GM21786 (cell line): ENCODE results near the gene PTPRO.

Experiments used
- ATAC-seq: cut with Tn5 transposase; IDR thresholded peaks from one replicate; pipeline ENCODE4 v1.9.1; 2021; ENCODE audit not compliant: unreplicated experiment

PTPRO gene

DNA sequence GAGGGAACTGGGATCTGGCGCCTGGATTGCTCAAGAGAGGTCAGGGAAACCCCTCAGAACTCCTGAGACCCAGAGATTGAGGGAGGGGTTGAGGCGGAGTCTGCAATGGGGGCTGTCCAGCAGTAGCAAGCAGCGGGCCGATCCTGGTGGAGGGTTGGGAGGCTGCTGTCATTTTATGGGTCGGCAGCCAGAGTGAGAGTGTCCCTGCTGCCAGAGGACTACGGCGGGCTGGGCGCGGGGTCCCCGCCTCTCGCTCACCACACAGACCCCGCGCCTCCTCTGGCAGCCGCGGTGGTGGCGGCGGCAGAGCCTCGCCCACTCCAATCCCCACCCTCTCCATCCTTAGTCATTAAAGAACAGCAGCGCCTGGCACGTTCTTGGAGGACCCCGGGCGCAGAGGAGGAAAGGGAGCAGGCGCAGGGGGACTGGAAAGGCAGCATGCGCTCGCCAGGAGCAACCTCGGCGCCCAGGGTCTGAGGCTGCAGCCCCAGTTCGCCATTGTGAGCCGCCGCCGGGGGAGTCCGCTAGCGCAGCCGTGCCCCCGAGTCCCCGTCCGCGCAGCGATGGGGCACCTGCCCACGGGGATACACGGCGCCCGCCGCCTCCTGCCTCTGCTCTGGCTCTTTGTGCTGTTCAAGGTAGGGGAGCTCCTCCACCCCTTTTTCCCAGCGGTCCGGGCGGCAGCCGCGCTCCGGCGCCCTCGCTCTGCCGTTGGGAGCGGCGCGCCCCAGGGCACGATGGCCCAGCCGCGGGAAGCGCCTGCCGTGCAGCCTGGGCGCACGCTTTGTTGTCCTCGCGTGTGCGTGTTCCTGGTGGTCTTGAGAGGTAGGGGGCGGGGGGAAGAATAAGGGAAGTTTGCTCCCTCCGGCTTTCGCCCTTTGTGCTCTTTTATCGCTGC, at the start of gene PTPRO:
PTPRO (plus strand) TSS at position 345 of the 898 bp plus-strand sequence.
- ATAC-seq = no peak

GRCh38 chr12:15273896-15274295, 48.4 kb upstream of the PTPRO start:
- ATAC-seq = no peak

DNA sequence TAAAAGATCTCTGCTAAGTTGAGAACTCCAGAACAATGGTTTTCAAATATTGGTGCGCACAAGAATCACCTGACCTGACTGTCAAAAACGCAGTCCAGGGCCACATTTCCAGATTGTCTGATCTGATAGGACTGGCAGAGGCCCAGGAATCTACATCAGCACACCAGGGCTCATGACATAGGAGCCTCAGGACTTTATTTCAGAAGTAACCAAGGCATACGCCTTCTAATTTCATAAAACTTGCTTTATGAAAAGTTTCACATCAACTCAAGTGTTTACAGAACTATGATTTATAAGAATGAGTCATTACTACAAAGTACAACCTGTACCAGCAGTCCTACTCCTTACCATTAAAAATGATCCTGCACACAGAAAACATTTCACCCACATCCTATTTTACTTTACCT, 47.7 kb upstream of the PTPRO start:
- no peak for ATAC-seq

- no peak for ATAC-seq
These were observed 46.1 kb upstream of the PTPRO start for GRCh38 chr12:15276088-15276698.

DNA sequence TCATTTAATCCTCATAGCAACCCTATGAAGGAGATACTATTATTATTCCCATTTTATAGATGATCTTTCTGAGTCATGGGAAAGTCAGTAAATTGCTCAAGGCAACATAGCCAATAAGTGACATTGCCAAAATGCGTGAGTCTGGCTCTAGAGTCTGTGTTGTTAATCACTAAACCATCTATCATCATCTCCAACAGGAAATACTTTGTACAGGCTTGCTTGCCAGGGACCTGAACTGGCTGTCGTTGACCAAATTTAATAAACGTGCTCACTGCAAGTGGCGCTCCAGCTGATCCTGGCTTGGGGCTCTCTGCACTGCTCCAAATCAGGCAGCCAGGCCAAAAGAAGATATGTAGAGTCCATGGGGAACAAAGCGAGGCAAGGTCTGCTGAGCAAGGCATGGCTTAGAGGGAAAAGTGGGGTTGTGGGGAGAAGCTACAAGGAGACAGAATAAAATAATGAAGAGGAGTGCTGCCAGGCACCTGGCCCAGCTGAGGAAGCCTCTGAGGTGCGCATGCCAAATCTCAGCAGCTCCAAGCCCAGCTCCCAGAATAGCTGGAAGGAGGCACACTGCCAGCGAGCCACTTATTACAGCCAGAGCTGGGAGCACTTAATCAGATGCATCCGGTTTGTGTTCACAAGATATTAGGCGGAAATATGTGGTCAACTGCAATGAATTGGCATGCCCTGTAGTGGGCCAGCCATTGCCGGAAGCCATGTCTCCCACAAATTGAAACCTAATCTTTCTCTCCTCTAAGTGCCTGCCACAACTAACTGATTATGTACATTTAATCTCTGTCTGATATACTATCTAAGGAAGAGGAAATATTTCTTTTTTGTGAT, 43.3 kb upstream of the PTPRO start:
- ATAC-seq = peak; percentile 50

GRCh38 chr12:15280930-15281329, 41.4 kb upstream of the PTPRO start:
- no peak for ATAC-seq

- ATAC-seq = no peak
These were observed 33.1 kb upstream of the PTPRO start for GRCh38 chr12:15289192-15289591.

DNA sequence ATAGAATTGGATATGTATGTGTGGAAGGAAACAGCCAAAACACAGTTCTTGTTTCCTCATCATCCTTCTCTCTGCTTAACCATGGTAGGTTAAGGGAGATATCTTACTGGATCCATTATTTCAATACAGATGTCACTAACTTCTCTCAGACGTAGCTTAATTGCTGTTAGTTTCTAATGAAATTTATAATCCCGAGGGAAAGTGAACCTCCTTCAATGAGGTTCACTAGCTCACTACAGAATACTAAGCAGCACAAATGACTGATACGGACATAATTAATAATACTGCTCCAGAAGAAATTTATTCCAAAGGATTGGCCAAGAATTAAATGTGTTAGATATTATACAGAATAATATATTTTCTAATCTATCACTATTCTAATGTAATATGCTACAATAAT, 28.6 kb upstream of the PTPRO start:
- no peak for ATAC-seq

DNA sequence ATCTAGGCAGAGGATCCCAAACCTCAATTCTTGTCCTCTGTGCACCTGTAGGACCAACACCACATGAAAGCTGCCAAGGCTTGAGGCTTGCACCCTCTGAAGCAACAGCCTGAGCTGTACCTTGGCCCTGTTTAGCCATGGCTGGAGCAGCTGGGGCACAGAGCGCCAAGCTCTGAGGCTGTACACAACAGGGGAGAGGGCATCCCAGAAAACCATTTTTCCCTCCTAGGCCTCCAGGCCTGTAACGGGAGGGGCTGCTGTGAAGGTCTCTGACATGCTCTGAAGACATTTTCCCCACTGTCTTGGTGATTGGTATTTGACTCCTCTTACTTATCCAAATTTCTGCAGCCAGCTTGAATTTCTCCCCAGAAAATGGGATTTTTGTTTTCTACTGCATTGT, 22.4 kb upstream of the PTPRO start:
- ATAC-seq = no peak

GRCh38 chr12:15304296-15304695, 18.0 kb upstream of the PTPRO start:
- no peak for ATAC-seq

DNA sequence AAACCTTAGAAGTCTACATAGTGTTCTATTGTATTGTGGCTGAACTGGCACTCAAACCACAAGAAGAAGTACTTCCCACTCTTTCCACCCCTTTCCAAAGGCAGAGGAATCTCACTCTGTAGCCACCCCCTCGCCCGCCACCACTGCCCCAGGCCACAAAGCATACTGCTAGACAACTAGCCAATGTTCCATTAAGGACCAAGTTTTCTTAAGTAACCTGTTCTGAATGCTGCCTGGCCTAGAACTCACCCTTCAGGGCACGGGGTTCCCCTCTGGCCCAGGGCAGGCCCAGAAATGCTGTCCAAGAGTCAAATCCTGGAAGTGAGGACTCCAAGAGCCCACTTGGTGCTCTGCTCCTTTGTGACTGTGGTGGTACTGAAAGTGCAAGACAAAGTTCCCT, 15.7 kb upstream of the PTPRO start:
- no peak for ATAC-seq

DNA sequence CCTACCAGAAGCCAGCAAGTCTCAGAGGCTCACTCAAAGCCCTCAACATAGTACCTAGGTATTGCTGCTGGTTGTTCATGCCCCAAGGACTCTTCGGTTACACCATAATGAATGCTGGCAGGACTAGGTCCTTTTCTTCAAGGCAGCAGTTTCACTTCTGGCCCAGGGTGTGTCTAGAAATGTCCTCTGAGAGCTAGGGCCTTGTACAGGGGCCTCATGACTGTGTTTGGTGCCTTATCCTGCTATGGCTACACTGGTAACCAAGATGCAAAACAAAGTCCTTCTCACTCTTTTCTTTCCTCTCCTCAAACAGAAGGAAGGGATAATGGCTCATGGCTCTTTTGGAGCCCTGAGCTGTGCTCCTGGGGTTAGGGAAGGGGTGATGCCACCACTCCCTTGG, 15.2 kb upstream of the PTPRO start:
- ATAC-seq = no peak

DNA sequence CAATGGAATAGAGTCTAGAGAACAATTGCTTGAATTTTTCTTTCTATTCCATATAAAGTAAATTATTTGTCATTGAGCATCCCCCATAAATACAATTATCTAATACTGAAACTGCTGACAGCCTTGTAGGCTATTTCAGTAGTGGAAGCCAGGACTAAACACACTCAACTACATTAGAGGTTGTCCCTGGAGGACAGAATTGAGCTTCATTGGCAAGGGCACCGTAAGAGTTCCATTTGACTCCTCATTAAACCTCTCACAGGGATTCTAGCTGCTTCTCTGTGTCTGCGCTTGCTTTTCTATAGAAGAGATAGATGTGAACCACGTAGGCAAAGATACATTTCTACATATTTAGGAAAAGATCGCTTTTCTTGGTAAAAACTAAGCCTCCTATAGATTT, 3.5 kb upstream of the PTPRO start:
- no peak for ATAC-seq

DNA sequence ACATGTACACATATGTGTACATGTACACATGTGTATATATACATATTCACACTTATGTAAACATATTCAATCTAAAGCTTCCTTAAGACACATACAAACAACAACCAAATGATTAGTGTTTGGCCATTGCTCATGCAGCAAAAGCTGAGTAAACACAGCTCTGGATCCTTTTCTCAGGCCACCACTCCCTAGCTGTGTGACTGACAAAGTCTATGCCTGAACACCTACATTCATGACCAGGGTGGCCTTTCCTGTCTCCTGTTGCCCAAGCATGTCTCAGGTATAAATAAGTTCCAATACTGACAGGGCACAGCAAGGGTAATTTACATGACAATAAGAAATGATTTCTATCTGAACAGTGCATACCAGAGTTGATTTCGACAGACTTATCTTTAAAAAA, 1.4 kb upstream of the PTPRO start:
- no peak for ATAC-seq

GRCh38 chr12:15323480-15323879, 1.2 kb downstream of the PTPRO start:
- no peak for ATAC-seq

DNA sequence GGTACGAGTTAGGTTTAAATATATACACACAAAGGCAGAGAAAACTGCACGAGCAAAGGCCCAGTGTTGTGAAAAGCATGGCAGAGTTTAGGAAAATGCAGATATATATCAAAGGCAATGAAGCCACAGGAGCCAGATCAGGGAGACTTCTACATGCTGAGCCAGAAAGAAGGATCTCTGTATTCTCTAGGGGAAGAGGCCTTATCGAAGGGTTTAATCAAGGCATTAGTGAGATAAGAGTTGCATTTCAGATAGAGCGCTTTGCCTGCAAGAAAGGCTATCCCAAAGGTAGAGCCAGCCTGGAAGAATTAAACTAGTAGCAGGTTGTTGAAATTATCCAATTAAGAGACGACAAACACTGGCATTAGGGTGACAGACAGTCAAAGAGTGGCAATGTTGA, 7.6 kb downstream of the PTPRO start:
- ATAC-seq = no peak

GRCh38 chr12:15334225-15334624, 11.9 kb downstream of the PTPRO start:
- no peak for ATAC-seq

- ATAC-seq = no peak
These were observed 13.7 kb downstream of the PTPRO start for GRCh38 chr12:15335959-15336358.

DNA sequence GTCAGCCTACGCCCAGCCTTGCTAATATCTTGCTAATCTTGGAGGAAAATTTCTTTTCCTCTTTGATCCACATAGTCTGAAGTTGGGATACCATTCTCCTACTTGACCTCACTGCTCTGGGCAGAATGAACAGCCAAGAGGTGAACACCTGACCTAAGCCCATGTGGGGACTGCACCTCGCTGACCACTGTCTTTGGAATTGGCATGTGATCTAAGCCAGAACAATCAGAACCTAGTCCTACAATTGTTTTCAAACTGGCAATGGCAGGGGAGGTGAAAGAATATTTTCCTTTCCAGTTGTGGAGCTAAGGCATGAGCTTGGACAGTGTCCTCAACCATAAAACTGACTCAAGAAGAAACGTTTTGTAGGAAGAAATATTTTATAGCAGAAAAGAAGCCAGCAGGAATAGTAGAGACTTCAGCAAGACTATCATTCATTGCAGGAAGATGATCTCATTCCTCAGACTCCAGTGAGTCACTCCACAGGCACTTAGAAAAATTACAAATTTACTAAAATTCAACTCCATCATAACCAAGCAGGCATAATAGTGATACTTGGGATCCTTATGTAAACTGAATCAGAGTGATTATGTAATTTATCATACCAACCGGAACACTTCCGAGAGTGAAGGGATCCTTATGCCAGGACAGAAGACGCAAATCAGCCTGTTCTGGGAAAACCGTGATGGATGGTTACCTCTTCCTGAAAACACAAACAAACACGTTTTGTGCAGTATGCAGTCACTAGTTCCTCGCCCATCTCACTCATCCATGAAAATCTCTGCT, 14.7 kb downstream of the PTPRO start:
- no peak for ATAC-seq

DNA sequence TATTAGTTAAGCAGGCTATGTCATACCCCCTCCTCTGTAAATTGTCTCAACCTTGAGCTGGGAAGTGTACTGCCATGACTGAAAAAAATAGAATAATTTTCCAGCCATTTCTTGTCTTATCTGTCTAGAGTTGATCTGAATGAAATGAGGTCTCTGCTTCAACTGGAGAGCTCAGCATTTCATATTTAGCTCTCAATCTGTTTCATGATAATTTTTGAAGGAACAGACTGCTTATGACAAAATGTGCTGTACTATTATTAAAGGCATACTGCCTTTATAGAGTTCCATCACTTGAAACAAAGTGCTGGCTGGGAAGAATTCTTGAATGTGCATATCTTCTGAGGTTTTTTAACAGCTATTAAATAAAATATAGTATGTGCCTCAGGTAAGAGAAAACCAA, 19.1 kb downstream of the PTPRO start:
- ATAC-seq = no peak

GRCh38 chr12:15344561-15344960, 22.3 kb downstream of the PTPRO start:
- no peak for ATAC-seq
